Testis (tissue), 2 donors: ENCODE results near the gene SPRYD3.

Experiments used
- CTCF ChIP-seq, 3 experiments: fragments of 450-650 bp in 2 of 3; fragments of 200-600 bp in 1 of 3; sonication (generic) in 1 of 3; IDR thresholded peaks; one replicate each; pipeline ENCODE4 v1.5.1; 2016 to 2019; ENCODE audit warnings: antibody characterized with exemption in 3 of 3, mild to moderate bottlenecking in 2 of 3, moderate library complexity in 1 of 3
- POLR2A ChIP-seq: fragments of 450-650 bp; IDR thresholded peaks from one replicate; pipeline ENCODE4 v1.6.1; 2017; ENCODE audit warnings: antibody characterized with exemption, mild to moderate bottlenecking, moderate library complexity

DNA sequence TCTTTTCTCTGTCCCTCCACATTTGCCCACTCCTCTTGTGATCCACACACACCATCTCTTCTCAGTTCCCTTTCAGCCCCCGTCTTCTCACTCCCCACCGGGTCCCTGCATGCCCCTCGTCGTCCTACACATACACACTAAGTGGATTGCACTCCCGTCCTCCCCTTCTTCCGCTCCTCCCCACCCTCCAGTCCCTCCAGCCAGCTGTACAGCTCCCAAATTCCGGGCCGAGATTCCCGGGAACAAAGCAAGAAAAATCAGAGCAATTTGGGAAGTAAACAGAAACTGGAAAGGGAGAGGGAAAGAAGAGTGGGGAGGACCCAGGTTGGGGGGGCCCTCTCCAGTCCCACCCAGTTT, 18.0 kb upstream of the SPRYD3 start:
- no peak for TF ChIP-seq CTCF (IDR thresholded peaks at IDR 0.05)
- TF ChIP-seq POLR2A: no peak
